ENCODE measurements around the gene SLC34A2. TPM values are rescaled to one million over a fixed set of nuclear protein-coding genes. Genes with fewer than 3 reads are reported as not detected.

The SLC34A2 gene
- total and polyA plus RNA-seq, 10 of the 15 experiments (the other 5 are each of a cell fraction or from before 2014, with no cell fraction given): 0.08 to 0.59 TPM; not detected in 8

- DNase-seq (ENCODE audit: low read depth, low spot score): no peak
- WGBS (ENCODE audit: insufficient coverage, insufficient replicate concordance, low lambda C conversion rate, missing lambda C conversion rate): 87% methylated on average over 2 of the region's 2 CpGs
- no TSS peak for BruUV-seq (replicated peaks)
- FAIRE-seq: no peak
- Histone ChIP-seq H3K4me2 (ENCODE audit: control insufficient read depth, insufficient read depth) (no peak overlapping the region), H2AFZ (ENCODE audit: control insufficient read depth, low read depth, low read length) (no peak overlapping the region), H3K9ac (ENCODE audit: control insufficient read depth, insufficient read depth, low read length) (no peak overlapping the region), H3K9me3 (replicated peaks; ENCODE audit: control insufficient read depth, insufficient read depth, low read length) (no peaks in the 10 kb centered on the region), H3K27me3 (replicated peaks in 1 of 2; ENCODE audit: control insufficient read depth in 2 of 2, insufficient read depth in 2 of 2, low read length in 1 of 2) (no peaks in the 10 kb centered on the region), H3K4me3 (no peak overlapping the region), H4K20me1 (ENCODE audit: control insufficient read depth, insufficient read depth) (no peaks in the 10 kb centered on the region), H3K79me2 (ENCODE audit: control insufficient read depth, insufficient read depth, low read length) (no peaks in the 10 kb centered on the region), H3K27ac (ENCODE audit: control insufficient read depth, insufficient read depth) (no peak overlapping the region), H3K4me1 (ENCODE audit: control insufficient read depth, insufficient read depth, low read length) (no peaks in the 10 kb centered on the region), H3K36me3 (ENCODE audit: control insufficient read depth in 2 of 2, insufficient read depth in 2 of 2, low read length in 1 of 2) (no peaks in the 10 kb centered on the region)
- no peak for ATAC-seq
- TF ChIP-seq LARP7 (IDR thresholded peaks at IDR 0.05): no peak
- no peak for TF ChIP-seq CBX3 (IDR thresholded peaks at IDR 0.05; ENCODE audit: borderline replicate concordance, low read depth)
- no peak for TF ChIP-seq ZNF24 (IDR thresholded peaks at IDR 0.05)
- no peak for TF ChIP-seq SREBF1 (IDR thresholded peaks at IDR 0.05; ENCODE audit: low read length)
- TF ChIP-seq RELA (IDR thresholded peaks at IDR 0.05; ENCODE audit: borderline replicate concordance, partially characterized antibody): no peak
- no peak for TF ChIP-seq SUPT20H (IDR thresholded peaks at IDR 0.05; ENCODE audit: borderline replicate concordance, control insufficient read depth, low read depth, low read length)
- no peak for TF ChIP-seq MYC (IDR thresholded peaks at IDR 0.05; ENCODE audit: insufficient read depth, insufficient read length, insufficient replicate concordance, low read length, severe bottlenecking)
- no peak for TF ChIP-seq MYB (IDR thresholded peaks at IDR 0.05; ENCODE audit: borderline replicate concordance, low read depth, low read length)
- TF ChIP-seq BMI1 (IDR thresholded peaks at IDR 0.05; ENCODE audit: borderline replicate concordance): no peak
- no peak for TF ChIP-seq USF1 (IDR thresholded peaks at IDR 0.05; ENCODE audit: borderline replicate concordance, extremely low read length, insufficient read depth, low read depth, low read length)
- TF ChIP-seq ATF2 (IDR thresholded peaks at IDR 0.05; ENCODE audit: low read length): no peak
- ChIA-PET POLR2A (no interaction called here), CTCF (interaction anchor here (0.6 to 1.2 kb wide), 3 partner anchors 28 to 694 kb away, joined by 3 to 6 read pairs (median 3); no protein-coding TSS in a partner anchor), RAD21 (ENCODE audit: unreplicated experiment) (no interaction called here), SMC1A (ENCODE audit: uncharacterized antibody, unreplicated experiment) (no interaction called here)
- intact Hi-C loops (cut with micrococcal nuclease; ENCODE audit: unreplicated experiment) (no loop called here), in situ Hi-C loops (cut with MboI) (no loop called here)
Observed at GRCh38 chr4:25712611-25713010, 57.0 kb downstream of the SLC34A2 start.
